ENCODE measurements around the gene RCOR1. TPM values are rescaled to one million over a fixed set of nuclear protein-coding genes. Genes with fewer than 3 reads are reported as not detected.

The RCOR1 gene
- total and polyA plus RNA-seq, 2 of the 8 experiments (the other 6 are each of a cell fraction or from before 2014, with no cell fraction given) = 12.3 to 26.3 TPM

DNA sequence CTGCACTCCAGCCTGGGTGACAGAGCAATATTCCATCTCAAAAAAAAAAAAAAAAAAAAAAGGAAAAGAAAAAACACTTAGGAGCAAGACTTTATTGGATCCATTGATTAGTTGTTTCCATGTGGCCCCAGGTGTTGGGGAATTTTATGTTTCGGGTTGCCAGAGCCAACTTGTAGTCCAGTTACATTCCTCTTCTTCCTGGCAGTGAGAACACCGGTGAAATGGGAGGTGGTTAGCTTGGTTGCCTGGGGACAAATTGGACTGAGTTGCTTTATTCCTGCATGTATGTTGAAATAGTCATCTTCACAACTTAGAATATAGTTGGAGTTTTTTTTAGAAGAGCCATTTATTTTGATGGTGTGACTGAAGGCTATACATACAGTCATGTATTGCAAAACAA, 12.6 kb downstream of the RCOR1 start:
- H3K4me1 ChIP-seq (replicated peaks in 1 of 4; ENCODE audit: control insufficient read depth in 3 of 4, insufficient read depth in 4 of 4, low read length in 3 of 4) = no peaks in the 10 kb centered on the region
- H3K23me2 ChIP-seq (ENCODE audit: low read depth, low read length) = no peaks in the 10 kb centered on the region
- H3K4me2 ChIP-seq (ENCODE audit: insufficient read depth in 1 of 2, low read depth in 2 of 2, low read length in 2 of 2) = no peak overlapping the region
- no peaks in the 10 kb centered on the region for H3K9me3 ChIP-seq (ENCODE audit: insufficient read depth in 2 of 2, low read depth in 1 of 2, low read length in 1 of 2)
- H3K14ac ChIP-seq (ENCODE audit: insufficient read length) = no peak overlapping the region
- no peak for DNase-seq (ENCODE audit: low read depth in 1 of 2, low spot score in 2 of 2)
- H3K27ac ChIP-seq (ENCODE audit: low read depth, low read length) = no peak overlapping the region
- H2BK12ac ChIP-seq (ENCODE audit: low read depth, low read length) = no peak overlapping the region
- no peak overlapping the region for H2BK5ac ChIP-seq (ENCODE audit: low read depth, low read length)
- H2BK15ac ChIP-seq (ENCODE audit: low read length) = no peak overlapping the region
- CTCF ChIA-PET (ENCODE audit: partially characterized antibody) = interaction anchor here (3.5 kb wide), 1 partner anchor 11 kb away, joined by 14 read pairs; no protein-coding TSS in a partner anchor
- FAIRE-seq = no peak
- H2AK5ac ChIP-seq (ENCODE audit: low read depth, low read length) = no peak overlapping the region
- H4K91ac ChIP-seq (replicated peaks; ENCODE audit: insufficient read length, low read length) = no peak overlapping the region
- no peak overlapping the region for H3K4ac ChIP-seq (replicated peaks; ENCODE audit: insufficient read length, low read depth, low read length)
- H3K79me2 ChIP-seq (ENCODE audit: control insufficient read depth in 1 of 2, insufficient read depth in 2 of 2, low read length in 2 of 2) = peaks cover 36 to 95% of the 10 kb centered on the region in 2 experiments
- H4K5ac ChIP-seq (ENCODE audit: insufficient read length, low read depth, low read length) = no peak overlapping the region
- no peak overlapping the region for H3K56ac ChIP-seq (replicated peaks; ENCODE audit: insufficient read length, low read depth, low read length)
- no peak overlapping the region for H3K18ac ChIP-seq (ENCODE audit: extremely low read depth, low read length)
- WGBS, 2 experiments (ENCODE audit: extremely low coverage in 1 of 2, insufficient coverage in 1 of 2, insufficient read length in 1 of 2, insufficient replicate concordance in 2 of 2, low coverage in 1 of 2, low lambda C conversion rate in 2 of 2, missing lambda C conversion rate in 1 of 2) = 83% methylated on average over 2 of the region's 2 CpGs; no CpG with 5 or more reads in 1 of the 2 experiments
- POLR2A ChIA-PET (ENCODE audit: partially characterized antibody) = interaction anchor here (1.3 to 1.7 kb wide), 2 partner anchors 12 to 61 kb away, joined by 3 read pairs; no protein-coding TSS in a partner anchor
- no peak overlapping the region for H2BK20ac ChIP-seq (ENCODE audit: low read length)
- no peak overlapping the region for H3K4me3 ChIP-seq (ENCODE audit: extremely low read depth in 1 of 4, insufficient read depth in 2 of 4, low read depth in 3 of 4, low read length in 4 of 4)
- no peak overlapping the region for H3K9ac ChIP-seq (replicated peaks in 1 of 4; ENCODE audit: extremely low read depth in 1 of 4, low read depth in 3 of 4, low read length in 3 of 4)
- H3K23ac ChIP-seq (ENCODE audit: insufficient read length) = no peak overlapping the region
- no peak overlapping the region for H2AFZ ChIP-seq (ENCODE audit: low read length)
- peaks cover 16% of the 10 kb centered on the region for H3K79me1 ChIP-seq (ENCODE audit: low read depth, low read length)
- no peaks in the 10 kb centered on the region for H3K27me3 ChIP-seq (replicated peaks in 1 of 4; ENCODE audit: control insufficient read depth in 3 of 4, extremely low read depth in 1 of 4, insufficient read depth in 3 of 4, low read length in 3 of 4)
- TF ChIP-seq, protein P1, sequence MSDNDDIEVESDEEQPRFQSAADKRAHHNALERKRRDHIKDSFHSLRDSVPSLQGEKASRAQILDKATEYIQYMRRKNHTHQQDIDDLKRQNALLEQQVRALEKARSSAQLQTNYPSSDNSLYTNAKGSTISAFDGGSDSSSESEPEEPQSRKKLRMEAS (IDR thresholded peaks at IDR 0.05) = no peak
- TF ChIP-seq SP1 (IDR thresholded peaks at IDR 0.05; ENCODE audit: low read depth, low read length) = no peak
- no peak for TF ChIP-seq POU5F1 (IDR thresholded peaks at IDR 0.05; ENCODE audit: low read depth, low read length)
- no peak for TF ChIP-seq RBBP5 (IDR thresholded peaks at IDR 0.05; ENCODE audit: borderline replicate concordance, low read depth, low read length)
- no peak for TF ChIP-seq EGR1 (IDR thresholded peaks at IDR 0.05; ENCODE audit: borderline replicate concordance, low read depth, low read length)
- TF ChIP-seq, protein P2, sequence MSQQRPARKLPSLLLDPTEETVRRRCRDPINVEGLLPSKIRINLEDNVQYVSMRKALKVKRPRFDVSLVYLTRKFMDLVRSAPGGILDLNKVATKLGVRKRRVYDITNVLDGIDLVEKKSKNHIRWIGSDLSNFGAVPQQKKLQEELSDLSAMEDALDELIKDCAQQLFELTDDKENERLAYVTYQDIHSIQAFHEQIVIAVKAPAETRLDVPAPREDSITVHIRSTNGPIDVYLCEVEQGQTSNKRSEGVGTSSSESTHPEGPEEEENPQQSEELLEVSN (IDR thresholded peaks at IDR 0.05) = no peak
- no peak for TF ChIP-seq KDM5A (IDR thresholded peaks at IDR 0.05; ENCODE audit: low read length)
- no peak for TF ChIP-seq FOSL1 (IDR thresholded peaks at IDR 0.05; ENCODE audit: insufficient read depth, low read depth, low read length)
- TF ChIP-seq CEBPB (IDR thresholded peaks at IDR 0.05; ENCODE audit: low read depth, low read length) = no peak
- no peak for TF ChIP-seq CREB1 (IDR thresholded peaks at IDR 0.05)
- TF ChIP-seq GABPA (IDR thresholded peaks at IDR 0.05; ENCODE audit: borderline replicate concordance, insufficient read depth, low read length) = no peak
- TF ChIP-seq ZNF274 (IDR thresholded peaks at IDR 0.05; ENCODE audit: borderline replicate concordance, extremely low read depth, low read length) = no peak
- TF ChIP-seq CBX5 (IDR thresholded peaks at IDR 0.05; ENCODE audit: low read depth, low read length) = no peak
- peaks cover 4 to 10% of the 10 kb centered on the region in 2 experiments for H4K20me1 ChIP-seq (replicated peaks in 1 of 2; ENCODE audit: control insufficient read depth in 1 of 2, insufficient read depth in 2 of 2, low read length in 2 of 2)
- H2BK120ac ChIP-seq (replicated peaks; ENCODE audit: low read depth, low read length) = no peak overlapping the region
- H3K36me3 ChIP-seq (ENCODE audit: control insufficient read depth in 2 of 4, insufficient read depth in 4 of 4, low read length in 3 of 4) = no peaks in the 10 kb centered on the region
- H4K8ac ChIP-seq (ENCODE audit: extremely low read depth, insufficient read depth, low read length) = no peak overlapping the region
